NCI-H2107 treated with DMSO at 0.1 percent for 48 hours (cell line): ENCODE results near the gene GPR39.

Experiments used
- DNase-seq: peaks from one replicate; lab custom pipeline; 2025; ENCODE audit not compliant: unreplicated experiment; lab: John Stamatoyannopoulos, UW

GPR39 gene

DNA sequence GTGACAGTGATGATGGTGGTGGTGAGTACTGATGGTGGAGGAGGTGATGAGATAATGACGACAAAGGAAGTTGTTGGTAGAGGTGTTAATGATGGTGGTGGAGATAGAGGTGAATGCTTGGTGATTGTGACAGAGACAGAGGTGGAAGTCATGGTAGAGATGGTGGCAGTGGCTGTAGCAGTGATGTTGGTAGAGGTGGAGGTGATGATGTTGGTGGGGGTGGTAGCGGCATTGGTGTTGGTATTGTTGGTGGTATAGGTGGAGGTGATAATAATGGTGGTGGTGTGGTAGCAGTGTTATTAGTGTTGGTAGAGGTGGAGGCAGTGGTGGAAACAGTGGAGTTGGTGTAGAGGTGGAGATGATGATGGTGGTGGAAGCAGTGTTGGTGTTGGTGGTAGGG lies 217.0 kb downstream of the GPR39 start:
- no peak for DNase-seq

DNA sequence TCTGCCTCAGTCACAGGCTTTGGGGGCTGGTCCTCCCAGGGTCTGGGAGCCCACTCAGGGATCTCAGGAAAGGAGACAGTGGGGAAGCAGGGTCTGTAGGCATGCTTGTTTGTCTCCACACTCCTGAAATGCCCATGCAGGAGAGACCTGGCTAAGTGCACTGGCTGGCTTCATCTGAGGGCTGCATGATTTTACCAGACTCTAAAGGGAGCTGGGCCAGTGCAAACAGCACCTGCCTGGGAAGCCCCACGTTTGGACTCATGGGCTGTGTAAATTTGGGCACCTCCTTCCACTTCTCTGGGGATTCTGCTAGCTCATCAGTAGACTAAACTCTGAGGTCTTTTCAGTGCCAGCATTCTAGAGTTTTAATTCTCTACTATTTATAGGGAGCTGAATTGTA lies 219.7 kb downstream of the GPR39 start:
- DNase-seq = no peak

DNA sequence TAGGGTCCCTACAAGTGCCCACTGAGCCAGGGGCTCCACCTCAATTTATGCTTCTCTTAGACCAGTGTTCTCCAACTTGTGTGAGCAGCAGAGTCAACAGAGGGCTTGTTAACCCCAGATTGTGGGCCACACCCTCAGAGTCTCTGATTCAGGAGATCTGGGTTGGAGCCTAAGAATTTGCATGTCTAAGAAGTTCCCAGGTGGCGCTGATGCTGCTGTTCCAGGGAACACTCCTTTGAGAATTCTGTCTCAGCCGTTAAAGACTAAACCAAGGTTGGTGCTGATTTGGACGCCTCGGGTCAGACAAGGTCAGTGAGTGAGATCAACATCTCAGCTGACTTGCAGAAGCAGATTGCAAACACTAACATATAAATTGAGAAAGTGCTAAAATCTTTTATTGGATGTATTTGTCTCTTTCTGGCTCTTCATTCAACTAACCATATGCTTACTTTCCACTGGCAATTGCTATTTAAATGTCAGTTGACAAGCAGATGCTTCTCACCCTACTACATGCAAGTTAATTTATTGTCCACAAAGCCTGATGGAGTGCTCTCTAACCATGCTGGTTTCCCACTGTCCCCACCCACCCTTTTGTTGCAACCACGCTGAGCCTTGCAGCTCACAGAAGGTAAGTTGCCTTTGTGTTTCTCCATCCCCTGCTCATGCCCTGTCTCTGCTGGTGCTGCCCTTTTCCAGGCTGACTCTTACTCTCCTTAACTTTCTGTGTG lies 221.9 kb downstream of the GPR39 start:
- no peak for DNase-seq

DNA sequence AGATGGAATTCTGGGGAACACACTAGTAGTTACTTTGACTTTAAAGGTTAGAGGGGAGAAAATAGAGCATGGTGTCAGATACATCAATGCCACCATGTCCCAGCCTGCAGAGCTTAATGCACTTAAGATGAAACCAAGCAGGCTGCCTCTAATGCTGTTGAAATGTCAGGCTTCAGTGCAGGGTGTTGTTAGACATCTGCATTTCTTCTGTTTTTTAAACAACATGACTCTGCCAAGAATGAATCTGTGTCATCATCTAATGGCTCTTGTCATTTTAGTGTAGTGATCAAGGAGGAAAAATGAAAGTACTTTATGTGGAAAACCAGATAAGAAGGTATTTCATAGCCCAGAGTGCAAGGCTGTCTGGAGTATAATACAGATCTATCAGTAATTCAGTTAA lies 223.5 kb downstream of the GPR39 start:
- DNase-seq = no peak

DNA sequence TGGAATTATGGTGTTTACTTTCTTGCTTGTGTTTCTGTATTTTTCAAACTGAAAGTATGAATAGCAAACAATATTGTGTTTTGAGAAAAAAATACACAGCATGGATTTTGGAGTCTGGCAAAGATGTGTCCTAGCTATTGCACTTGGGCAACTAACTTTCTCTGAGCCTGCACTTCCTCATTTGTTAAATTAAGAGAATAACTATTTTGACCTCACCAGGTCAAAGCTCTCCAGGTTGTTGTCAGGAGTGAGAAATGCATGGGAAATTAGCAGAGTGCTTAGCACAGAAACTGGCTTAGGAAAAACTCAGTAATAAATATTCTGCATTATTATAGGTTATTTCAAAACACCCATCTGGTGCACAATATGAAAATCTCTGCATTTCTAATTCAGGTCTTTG lies 225.2 kb downstream of the GPR39 start:
- DNase-seq = no peak

DNA sequence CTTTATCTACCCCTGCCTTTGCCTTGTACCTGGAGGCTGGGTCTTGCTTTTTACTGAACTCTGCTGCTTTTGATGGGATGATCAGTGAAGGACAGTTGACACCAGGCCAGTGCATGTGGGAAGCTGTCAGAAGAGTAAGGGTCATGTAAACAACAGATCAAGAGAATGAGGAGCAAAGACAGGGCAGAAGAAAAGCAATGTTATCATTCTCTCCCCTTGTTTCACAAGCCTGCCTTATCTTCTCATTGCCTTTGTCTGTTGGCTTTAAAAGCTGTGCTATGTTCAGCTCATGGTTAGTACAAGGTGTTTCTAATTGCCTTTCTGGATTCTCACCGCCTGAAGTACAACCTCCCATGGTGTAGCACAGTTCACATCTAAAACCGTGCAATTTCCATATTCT lies 225.8 kb downstream of the GPR39 start:
- DNase-seq = no peak

DNA sequence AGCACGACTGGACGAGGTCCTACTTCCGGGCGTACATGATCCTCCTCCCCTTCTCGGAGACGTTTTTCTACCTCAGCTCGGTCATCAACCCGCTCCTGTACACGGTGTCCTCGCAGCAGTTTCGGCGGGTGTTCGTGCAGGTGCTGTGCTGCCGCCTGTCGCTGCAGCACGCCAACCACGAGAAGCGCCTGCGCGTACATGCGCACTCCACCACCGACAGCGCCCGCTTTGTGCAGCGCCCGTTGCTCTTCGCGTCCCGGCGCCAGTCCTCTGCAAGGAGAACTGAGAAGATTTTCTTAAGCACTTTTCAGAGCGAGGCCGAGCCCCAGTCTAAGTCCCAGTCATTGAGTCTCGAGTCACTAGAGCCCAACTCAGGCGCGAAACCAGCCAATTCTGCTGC lies 228.6 kb downstream of the GPR39 start:
- no peak for DNase-seq

DNA sequence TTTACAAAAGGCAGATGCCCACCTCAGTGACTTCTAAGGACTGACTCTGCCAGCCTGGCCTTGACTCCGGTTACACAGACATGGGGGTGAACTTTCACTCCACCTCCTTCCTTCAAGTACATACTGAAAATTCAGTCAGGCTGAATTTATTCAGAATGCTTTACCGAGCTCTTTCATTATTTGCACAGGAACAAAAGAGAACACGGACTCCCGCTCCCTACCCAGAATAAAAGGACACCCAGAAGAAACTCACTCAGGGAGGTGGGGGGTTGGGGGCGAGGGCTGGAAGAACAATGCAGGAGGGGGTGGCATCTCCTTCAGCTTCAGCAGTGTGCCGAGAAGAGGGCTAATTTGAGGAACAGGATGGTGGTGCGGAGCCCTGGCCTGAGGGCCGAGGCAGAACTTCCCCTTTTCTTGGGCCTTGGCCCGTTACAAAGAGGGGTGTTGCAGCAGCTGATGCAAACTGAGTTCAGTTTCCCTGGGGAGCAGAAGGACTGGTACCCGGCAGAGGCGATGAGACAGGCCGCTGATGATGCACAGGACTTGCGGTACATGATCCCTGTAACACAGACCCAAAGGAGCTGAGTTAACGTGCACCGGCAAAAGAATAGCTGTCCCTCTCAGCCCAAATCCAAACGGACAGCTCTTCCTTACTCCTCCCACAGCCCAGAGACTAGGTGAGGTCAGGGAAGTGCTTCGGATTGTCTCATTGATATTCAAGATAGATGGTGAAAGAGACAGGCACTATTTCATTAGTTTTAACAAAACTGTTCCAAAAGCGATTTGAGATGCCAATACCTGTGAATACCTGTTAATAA lies 229.3 kb downstream of the GPR39 start:
- no peak for DNase-seq

DNA sequence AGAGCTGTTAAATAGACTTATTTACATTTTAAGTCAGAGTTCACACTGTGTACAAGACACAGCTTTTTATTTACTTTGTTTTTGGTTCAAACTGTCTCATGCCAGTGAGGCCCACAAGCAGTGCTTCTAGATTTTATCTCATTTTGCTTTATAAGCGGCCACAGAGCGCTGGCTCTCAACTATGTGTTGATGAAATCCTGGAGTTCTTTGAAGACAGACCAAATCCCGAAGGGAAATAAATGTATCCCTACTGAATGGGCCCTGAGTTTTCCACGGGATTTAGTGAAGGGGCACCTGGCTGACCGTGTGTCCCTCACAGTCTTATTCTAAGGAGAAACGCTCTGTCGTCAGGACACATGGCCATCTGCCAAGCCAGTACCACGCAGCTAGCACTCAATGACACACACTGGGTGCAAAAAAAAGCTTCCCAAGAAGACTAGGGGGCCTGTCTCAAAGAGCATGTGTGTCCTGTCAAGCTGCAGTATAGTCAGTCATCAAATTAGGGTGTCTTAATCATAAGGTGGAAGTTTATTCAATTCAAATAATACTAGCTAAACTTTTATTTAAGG lies 230.0 kb downstream of the GPR39 start:
- no peak for DNase-seq

DNA sequence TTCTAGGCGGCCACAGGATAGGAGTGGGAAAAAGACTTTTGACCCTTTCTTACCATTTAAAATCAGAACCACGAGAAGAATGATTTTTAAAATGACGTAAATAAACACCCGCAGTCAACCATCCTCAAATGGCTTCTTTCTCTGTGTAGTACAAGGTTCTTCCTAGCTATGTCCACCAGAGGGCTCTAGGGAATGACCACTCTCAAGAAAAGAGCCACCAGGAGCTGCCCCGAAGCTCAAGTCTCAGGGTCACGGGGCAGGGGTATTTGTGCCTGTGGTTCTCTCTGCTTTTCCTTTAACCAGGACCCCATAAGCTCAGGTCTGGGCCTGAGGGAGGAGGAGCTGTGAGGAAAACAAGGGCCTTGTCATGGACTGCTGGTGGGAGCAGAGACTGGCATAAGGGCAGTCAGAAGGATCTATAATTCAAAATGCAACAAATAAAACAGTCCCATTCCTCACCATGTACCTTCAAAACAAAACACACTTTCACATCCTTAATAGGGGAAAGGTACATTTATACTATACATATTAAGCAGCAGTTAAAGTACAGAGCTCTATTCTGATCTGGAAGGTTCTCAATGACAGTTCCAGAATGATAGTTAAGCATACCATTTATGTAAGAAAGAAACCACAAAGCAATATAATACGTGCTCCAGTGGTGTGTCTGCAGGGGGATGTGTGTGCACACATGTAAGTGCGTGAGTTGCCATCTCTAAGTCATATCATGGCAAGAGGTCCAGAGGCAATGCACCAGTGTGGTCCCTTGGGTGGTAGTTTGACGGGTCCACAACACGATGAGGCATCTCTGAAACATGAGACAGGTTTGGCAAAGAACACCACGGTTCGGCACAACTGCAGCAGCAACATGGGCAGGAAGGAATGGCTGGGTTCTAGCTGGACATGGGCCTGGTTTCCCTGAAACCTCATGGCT lies 234.8 kb downstream of the GPR39 start:
- DNase-seq = no peak

DNA sequence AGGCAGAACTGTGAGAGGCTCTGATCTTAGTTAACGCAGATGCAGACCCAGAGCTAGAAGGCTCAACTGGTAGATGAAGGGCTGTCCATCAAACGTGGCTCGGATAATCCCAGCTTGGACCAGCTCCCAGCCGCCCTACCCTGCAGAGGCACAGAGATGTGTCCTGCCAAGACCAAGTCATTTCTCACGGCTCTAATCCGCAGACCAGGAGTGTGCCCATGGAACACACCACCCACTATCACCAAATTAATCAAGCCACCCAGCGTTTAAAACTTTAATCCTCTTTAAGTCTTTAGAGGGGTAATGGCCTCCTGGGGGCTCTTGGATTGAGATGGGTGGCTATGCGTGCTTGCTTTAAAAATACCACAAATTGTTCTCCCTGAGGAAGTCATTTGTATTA lies 235.9 kb downstream of the GPR39 start:
- DNase-seq = no peak

DNA sequence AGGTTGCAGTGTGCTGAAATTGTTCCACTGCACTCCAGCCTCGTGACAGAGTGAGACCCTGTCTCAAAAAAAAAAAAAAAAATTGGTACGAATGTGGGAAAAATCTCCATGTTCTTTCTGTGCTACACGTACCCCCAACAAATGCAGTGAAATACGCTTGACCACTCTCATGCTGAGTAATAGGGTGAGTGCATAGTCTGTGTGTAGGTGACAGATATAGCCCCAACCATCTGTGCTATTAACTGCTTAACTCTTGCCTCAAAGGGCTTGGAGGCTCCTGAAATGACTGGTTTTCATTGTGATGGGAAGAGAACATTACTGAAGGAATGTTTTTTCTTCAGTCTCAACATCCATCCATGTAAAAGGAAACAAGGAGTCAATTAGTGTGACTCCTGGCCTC lies 237.7 kb downstream of the GPR39 start:
- no peak for DNase-seq

DNA sequence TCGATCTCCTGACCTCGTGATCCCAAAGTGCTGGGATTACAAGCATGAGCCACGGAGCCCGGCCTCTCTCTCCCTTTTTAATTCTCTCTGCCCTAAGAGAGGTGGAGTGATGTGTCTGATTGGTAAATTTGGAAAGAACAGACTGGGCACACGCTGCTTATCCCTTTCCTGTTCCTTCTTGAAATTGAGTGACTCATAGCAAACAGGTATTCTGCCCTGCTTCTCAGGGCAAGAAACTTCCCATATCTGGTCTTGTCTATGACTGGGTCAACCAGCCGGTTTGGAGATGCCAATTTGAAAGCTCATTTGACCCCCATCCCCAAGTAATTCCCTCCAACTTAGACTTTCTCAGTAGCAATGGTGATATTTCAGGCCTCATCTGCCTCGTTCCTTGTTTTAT lies 238.4 kb downstream of the GPR39 start:
- DNase-seq = no peak

DNA sequence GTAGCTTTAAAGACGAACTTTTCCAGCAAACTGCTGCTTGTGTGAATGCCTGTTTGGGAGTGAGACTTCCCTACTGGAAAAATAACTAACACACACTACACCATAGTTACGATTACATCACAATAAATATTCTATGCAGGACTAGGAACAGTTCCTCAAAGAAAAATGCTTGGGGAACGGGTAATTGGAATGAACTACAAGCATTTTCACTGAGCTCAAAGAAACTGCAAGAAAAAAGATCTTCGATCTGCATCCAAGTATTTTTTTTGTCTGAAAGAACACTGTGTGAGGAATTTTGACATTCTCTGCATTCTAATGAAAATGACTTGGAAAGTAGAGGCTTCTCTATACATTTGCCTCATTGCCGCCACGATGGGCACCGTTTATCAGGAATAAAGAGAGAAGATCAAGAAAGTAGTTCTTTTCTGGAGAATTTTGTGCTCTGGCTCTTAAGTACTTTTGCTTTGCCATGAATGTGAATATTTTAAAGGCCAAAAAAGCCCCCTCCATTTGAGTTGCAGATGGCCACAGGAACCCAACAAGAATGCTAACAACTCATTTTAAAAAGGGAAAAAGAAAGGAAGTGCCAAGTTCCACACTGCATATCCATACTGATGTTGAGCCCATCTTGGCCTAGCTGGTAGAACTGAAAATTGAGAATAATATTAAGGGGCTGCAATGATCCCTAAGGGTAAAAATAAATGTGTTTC lies 239.8 kb downstream of the GPR39 start:
- DNase-seq = no peak

DNA sequence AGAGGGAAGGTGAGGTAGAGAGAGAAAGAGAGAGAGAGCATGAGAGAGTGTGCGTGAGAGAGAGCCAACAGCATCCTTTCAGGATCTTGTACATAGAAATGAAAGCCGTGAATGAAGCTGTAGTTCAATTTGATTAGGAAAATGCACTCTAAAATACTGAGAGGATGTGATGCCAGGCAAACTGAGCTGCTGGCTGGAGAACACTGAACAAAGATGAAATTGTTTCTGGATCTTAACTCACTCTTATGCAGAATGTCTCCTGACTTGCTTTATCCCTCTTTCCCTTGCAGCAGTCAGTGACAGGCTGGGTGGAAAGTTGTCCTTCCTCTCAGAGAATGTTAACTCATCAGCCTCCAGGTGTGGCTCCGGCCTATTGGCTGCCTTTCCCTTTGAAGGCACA lies 242.7 kb downstream of the GPR39 start:
- no peak for DNase-seq

DNA sequence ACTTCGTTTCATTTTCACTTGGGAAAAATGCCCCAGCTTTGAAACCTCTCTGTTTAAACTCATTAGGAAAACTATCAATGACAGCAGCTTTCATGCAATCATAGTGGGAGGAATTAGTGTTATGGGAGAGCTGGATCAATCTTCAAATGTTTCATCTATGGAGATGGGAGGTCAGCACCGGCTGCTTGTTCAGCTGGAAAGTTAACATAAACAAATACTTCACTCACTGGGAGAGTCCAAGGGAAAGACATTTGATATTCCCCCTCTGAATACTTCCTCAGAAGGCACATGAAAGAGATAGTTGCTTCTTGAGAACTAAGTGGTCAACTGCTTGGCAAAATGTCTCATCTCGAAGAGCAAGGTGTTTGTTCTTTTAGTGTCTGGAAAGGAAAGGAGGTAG lies 246.1 kb downstream of the GPR39 start:
- no peak for DNase-seq

DNA sequence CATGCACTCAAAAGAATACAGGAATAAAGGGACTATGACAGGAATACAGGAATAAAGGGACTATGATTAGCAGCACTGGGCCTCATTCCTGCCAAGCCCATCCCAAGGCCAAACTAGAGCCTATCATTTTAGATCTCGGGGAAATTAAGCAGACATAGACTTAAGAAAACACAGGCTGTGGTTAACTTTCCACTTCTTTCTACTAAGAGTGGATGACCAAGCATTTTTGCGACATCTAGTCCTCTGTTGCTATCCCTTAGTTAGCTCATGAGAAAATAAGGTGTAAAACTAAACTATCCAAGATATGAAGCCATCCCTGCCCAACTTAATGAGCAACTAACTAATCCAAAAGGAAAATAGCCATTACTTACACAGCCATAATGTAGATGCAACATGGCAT lies 247.5 kb downstream of the GPR39 start:
- no peak for DNase-seq

DNA sequence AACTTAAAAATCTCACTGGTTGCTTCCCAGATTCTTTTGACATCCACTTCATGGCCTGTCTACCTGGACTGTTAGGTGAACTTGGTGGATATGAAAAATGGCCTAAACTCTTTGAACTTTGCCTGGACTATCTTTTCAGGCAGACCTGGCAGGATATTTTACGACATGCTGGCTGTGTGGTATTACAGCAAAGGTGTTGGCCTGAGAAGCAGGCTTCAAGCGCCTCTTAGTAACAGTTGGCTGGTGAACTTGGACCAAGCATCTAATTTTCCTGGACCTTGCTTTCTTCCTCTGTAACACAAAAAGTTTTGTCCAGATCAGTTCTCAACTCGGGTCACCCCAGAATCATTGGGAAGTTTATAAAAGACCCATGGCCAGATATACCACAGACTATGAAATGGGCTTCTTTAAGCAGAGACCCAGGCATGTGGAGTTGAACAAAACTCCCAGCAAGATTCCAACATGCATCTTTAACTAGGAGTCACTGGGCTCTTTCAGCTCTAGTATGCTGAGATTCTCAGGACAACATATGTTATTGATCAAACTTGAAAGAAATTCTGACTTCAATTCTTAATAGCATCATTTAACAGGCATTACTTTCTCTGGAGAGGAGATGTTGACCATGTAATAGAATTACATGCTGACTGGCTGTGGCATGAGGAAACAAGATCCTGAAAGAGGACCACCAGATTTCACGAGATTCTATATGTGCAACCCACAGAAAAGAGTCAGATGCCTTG lies 249.0 kb downstream of the GPR39 start:
- DNase-seq = no peak

DNA sequence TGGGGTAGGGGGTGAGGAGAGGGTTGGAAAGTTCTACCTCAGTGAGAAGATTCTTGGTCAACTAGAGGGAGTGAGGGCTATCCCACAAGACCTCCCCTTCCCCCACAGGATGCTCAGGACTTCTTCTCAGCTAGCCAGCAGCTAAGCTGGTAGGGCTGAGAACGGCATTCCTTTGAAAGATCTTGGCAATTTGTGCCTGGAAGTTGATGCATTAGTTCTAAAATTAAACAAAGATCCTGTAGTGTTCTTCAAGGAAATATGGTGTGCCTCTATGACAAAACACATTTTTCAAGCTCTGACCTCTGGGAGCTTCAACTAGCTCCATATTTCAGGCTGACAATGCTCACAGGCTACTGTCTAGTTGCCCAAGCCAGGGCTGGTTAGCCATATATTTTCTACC lies 251.1 kb downstream of the GPR39 start:
- no peak for DNase-seq
